ENCODE measurements around the gene NME9.

GRCh38 chr3:138374573-138375134, 45.0 kb upstream of the NME9 start:
- TF ChIP-seq PAX5 (IDR thresholded peaks at IDR 0.05; ENCODE audit: insufficient read depth, low read length, severe bottlenecking) (no peak), TAF1 (IDR thresholded peaks at IDR 0.05; ENCODE audit: low read depth, low read length) (no peak), POLR2A (IDR thresholded peaks at IDR 0.05; ENCODE audit: low read depth, low read length) (no peak), POLR2AphosphoS5 (IDR thresholded peaks at IDR 0.05; ENCODE audit: low read depth, low read length) (no peak)
